Ovary (tissue), 3 donors: Measurements from ENCODE around the gene STPG1.

Experiments
- EP300 ChIP-seq: sonication (generic); formaldehyde crosslinking; IDR thresholded peaks from one replicate; pipeline ENCODE4 v1.6.1; 2017; ENCODE audit warnings: antibody characterized with exemption
- POLR2A ChIP-seq: fragments of 450-650 bp; IDR thresholded peaks from one replicate; pipeline ENCODE4 v1.6.1; 2017; ENCODE audit warnings: antibody characterized with exemption, mild to moderate bottlenecking, moderate library complexity
- TF ChIP-seq, protein P1 (sequence below), 3 donors: fragments of 450-650 bp in 2 of 3; fragments of 200-600 bp in 1 of 3; IDR thresholded peaks; one replicate each; pipeline versions ENCODE4 v1.5.1 to v1.8.0; 2016 to 2022; ENCODE audit warnings: antibody characterized with exemption in 3 of 3, mild to moderate bottlenecking in 1 of 3
- donor health status: DM: no; HTN: no; CAD: no.

DNA sequence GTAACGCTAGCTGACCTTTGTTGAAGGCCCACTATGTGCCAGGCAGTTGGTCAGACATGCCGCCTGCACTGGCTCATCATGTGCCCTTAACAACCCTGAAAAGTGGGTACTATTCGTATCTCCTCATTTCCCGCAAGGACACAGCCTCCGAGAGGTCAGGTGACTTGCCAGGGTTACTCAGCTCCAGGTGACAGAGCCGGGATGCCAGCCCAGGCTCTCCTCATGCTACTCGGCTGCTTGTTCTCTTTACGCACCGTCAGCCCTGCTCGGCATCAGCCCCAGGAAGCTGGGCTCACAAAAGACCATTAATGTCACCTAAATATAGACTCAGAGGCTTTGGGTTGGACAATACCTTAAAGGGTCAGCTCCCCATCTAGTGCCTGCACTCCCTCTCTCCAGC is 65.4 kb downstream of the STPG1 start:
- TF ChIP-seq, protein P1, sequence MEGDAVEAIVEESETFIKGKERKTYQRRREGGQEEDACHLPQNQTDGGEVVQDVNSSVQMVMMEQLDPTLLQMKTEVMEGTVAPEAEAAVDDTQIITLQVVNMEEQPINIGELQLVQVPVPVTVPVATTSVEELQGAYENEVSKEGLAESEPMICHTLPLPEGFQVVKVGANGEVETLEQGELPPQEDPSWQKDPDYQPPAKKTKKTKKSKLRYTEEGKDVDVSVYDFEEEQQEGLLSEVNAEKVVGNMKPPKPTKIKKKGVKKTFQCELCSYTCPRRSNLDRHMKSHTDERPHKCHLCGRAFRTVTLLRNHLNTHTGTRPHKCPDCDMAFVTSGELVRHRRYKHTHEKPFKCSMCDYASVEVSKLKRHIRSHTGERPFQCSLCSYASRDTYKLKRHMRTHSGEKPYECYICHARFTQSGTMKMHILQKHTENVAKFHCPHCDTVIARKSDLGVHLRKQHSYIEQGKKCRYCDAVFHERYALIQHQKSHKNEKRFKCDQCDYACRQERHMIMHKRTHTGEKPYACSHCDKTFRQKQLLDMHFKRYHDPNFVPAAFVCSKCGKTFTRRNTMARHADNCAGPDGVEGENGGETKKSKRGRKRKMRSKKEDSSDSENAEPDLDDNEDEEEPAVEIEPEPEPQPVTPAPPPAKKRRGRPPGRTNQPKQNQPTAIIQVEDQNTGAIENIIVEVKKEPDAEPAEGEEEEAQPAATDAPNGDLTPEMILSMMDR (IDR thresholded peaks at IDR 0.05), result no peak
- TF ChIP-seq POLR2A, result no peak
- TF ChIP-seq EP300, result no peak
